ENCODE results near the gene SH3GL2. TPM values are rescaled to one million over a fixed set of nuclear protein-coding genes. Genes with fewer than 3 reads are reported as not detected.

Gene SH3GL2
- polyA plus RNA-seq, 1 donor (not counting 4 experiments of a cell fraction or from before 2014, with no cell fraction given): not detected

GRCh38 chr9:17556935-17557334 lies 21.9 kb upstream of the SH3GL2 start:
- TF ChIP-seq EZH2 (IDR thresholded peaks at IDR 0.05; ENCODE audit: low read length): no peak
- TF ChIP-seq, protein P1, sequence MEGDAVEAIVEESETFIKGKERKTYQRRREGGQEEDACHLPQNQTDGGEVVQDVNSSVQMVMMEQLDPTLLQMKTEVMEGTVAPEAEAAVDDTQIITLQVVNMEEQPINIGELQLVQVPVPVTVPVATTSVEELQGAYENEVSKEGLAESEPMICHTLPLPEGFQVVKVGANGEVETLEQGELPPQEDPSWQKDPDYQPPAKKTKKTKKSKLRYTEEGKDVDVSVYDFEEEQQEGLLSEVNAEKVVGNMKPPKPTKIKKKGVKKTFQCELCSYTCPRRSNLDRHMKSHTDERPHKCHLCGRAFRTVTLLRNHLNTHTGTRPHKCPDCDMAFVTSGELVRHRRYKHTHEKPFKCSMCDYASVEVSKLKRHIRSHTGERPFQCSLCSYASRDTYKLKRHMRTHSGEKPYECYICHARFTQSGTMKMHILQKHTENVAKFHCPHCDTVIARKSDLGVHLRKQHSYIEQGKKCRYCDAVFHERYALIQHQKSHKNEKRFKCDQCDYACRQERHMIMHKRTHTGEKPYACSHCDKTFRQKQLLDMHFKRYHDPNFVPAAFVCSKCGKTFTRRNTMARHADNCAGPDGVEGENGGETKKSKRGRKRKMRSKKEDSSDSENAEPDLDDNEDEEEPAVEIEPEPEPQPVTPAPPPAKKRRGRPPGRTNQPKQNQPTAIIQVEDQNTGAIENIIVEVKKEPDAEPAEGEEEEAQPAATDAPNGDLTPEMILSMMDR (optimal IDR thresholded peaks at IDR 0.05 in 1 of 3, IDR thresholded peaks at IDR 0.05 in 1 of 3, conservative IDR thresholded peaks at IDR 0.05 in 1 of 3; ENCODE audit: extremely low read depth in 1 of 3, insufficient read depth in 2 of 3, low read length in 3 of 3): no peak

DNA sequence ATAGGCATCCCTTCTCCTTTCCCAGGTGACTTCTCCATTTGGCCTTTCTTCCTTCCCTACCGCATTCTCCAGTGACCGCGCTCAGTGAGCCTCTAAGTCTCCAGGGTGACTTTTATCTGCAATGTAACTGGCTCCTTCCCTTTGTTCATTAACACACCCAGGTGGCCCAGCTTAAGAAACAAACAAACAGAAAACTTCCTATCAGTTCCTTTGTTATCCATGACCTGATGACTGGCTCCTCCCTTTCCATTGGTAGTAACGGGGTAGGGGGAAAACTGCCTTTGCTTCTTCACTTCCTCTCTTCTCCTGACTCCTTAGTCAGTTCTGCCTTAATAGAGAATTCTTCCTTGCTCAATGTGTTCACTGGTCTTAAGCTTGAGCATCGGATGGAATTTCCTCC lies 7.0 kb upstream of the SH3GL2 start:
- no peak overlapping the region for H3K4me2 ChIP-seq (ENCODE audit: control insufficient read depth, extremely low read depth, insufficient read depth, low read depth, low read length)
- H3K79me2 ChIP-seq (ENCODE audit: control insufficient read depth, insufficient read depth, low read length): no peaks in the 10 kb centered on the region
- H3K9ac ChIP-seq (ENCODE audit: control insufficient read depth, extremely low read depth, insufficient read depth, low read length): no peak overlapping the region
- H3K36me3 ChIP-seq (ENCODE audit: control insufficient read depth in 2 of 2, extremely low read depth in 1 of 2, insufficient read depth in 2 of 2, low read length in 2 of 2): no peaks in the 10 kb centered on the region
- FAIRE-seq: no peak
- dilution Hi-C loops (cut with MboI; ENCODE audit: extremely low pct_ligation_motif_present, low sequenced_read_pairs): no loop called here
- H3K27me3 ChIP-seq (ENCODE audit: control insufficient read depth, extremely low read depth, insufficient read depth, low read length): no peaks in the 10 kb centered on the region
- H3K27ac ChIP-seq (ENCODE audit: control insufficient read depth, insufficient read depth, low read length): no peak overlapping the region
- TF ChIP-seq, protein P1 (optimal IDR thresholded peaks at IDR 0.05 in 1 of 3, IDR thresholded peaks at IDR 0.05 in 1 of 3, conservative IDR thresholded peaks at IDR 0.05 in 1 of 3; ENCODE audit: extremely low read depth in 1 of 3, insufficient read depth in 2 of 3, low read length in 3 of 3): no peak
- TF ChIP-seq EZH2 (IDR thresholded peaks at IDR 0.05; ENCODE audit: low read length): no peak
- DNase-seq (ENCODE audit: low read depth, low spot score): no peak
- no peaks in the 10 kb centered on the region for H4K20me1 ChIP-seq (ENCODE audit: control insufficient read depth, extremely low read depth, insufficient read depth, low read length)
- no peaks in the 10 kb centered on the region for H3K4me1 ChIP-seq (ENCODE audit: control insufficient read depth, extremely low read depth, insufficient read depth, low read length)
- H3K4me3 ChIP-seq (ENCODE audit: control insufficient read depth in 2 of 3, extremely low read depth in 1 of 3, insufficient read depth in 2 of 3, low read depth in 1 of 3, low read length in 3 of 3): no peak overlapping the region
- no peak overlapping the region for H2AFZ ChIP-seq (ENCODE audit: control insufficient read depth, low read length)
- no peaks in the 10 kb centered on the region for H3K9me3 ChIP-seq (ENCODE audit: control insufficient read depth, low read depth, low read length)
- H3K9me1 ChIP-seq (ENCODE audit: control insufficient read depth, extremely low read depth, insufficient read depth, low read length): no peaks in the 10 kb centered on the region

More at GRCh38 chr9:17556935-17557334, 21.9 kb upstream of the SH3GL2 start:
- no peak overlapping the region for H2AFZ ChIP-seq (ENCODE audit: control insufficient read depth, low read length)
- no peak overlapping the region for H3K9ac ChIP-seq (ENCODE audit: control insufficient read depth, extremely low read depth, insufficient read depth, low read length)
- H3K4me2 ChIP-seq (ENCODE audit: control insufficient read depth, extremely low read depth, insufficient read depth, low read depth, low read length): no peak overlapping the region
- H3K36me3 ChIP-seq (ENCODE audit: control insufficient read depth in 2 of 2, extremely low read depth in 1 of 2, insufficient read depth in 2 of 2, low read length in 2 of 2): no peaks in the 10 kb centered on the region
- no peaks in the 10 kb centered on the region for H3K9me1 ChIP-seq (ENCODE audit: control insufficient read depth, extremely low read depth, insufficient read depth, low read length)
- dilution Hi-C loops (cut with MboI; ENCODE audit: extremely low pct_ligation_motif_present, low sequenced_read_pairs): no loop called here
- no peaks in the 10 kb centered on the region for H3K79me2 ChIP-seq (ENCODE audit: control insufficient read depth, insufficient read depth, low read length)
- no peak overlapping the region for H3K27ac ChIP-seq (ENCODE audit: control insufficient read depth, insufficient read depth, low read length)
- no peaks in the 10 kb centered on the region for H3K9me3 ChIP-seq (ENCODE audit: control insufficient read depth, low read depth, low read length)
- H3K4me3 ChIP-seq (ENCODE audit: control insufficient read depth in 2 of 3, extremely low read depth in 1 of 3, insufficient read depth in 2 of 3, low read depth in 1 of 3, low read length in 3 of 3): no peak overlapping the region
- H4K20me1 ChIP-seq (ENCODE audit: control insufficient read depth, extremely low read depth, insufficient read depth, low read length): no peaks in the 10 kb centered on the region
- DNase-seq (ENCODE audit: low read depth, low spot score) (no peak), FAIRE-seq (no peak)
- H3K4me1 ChIP-seq (ENCODE audit: control insufficient read depth, extremely low read depth, insufficient read depth, low read length): no peaks in the 10 kb centered on the region
- no peaks in the 10 kb centered on the region for H3K27me3 ChIP-seq (ENCODE audit: control insufficient read depth, extremely low read depth, insufficient read depth, low read length)
